DOHH2 (cell line): ENCODE measurements around the gene TEX2.

Experiments used
- H3F3A ChIP-seq: fragments of 200-600 bp; sonication (generic), shearing (Covaris generic); 2 replicates; pipeline ENCODE4 v1.6.0; 2016; ENCODE audit warnings: antibody characterized with exemption, mild to moderate bottlenecking; ENCODE audit not compliant: control insufficient read depth, insufficient read depth
- H3K27ac ChIP-seq: fragments of 200-600 bp; sonication (generic); 2 replicates; pipeline ENCODE4 v1.5.1; 2014; ENCODE audit warnings: low read depth, mild to moderate bottlenecking, low read length, moderate library complexity
- H3K27me3 ChIP-seq: fragments of 200-600 bp; sonication (generic); 2 replicates; pipeline ENCODE4 v1.6.1; 2014; ENCODE audit warnings: mild to moderate bottlenecking, low read length, mixed read lengths; ENCODE audit not compliant: control insufficient read depth
- H3K36me3 ChIP-seq: fragments of 200-600 bp; sonication (generic); 2 replicates; pipeline ENCODE4 v1.6.1; 2014; ENCODE audit warnings: mild to moderate bottlenecking, low read length, moderate library complexity, mixed read lengths; ENCODE audit not compliant: control insufficient read depth
- H3K4me1 ChIP-seq: fragments of 200-600 bp; sonication (generic); 2 replicates; pipeline ENCODE4 v1.6.1; 2014; ENCODE audit warnings: mild to moderate bottlenecking, low read length, mixed read lengths; ENCODE audit not compliant: control insufficient read depth
- H3K4me2 ChIP-seq: fragments of 200-600 bp; sonication (generic); 2 replicates; pipeline ENCODE4 v1.6.0; 2014; ENCODE audit warnings: mild to moderate bottlenecking, low read length, moderate library complexity
- H3K4me3 ChIP-seq: fragments of 200-600 bp; sonication (generic); 2 replicates; pipeline ENCODE4 v1.5.1; 2014; ENCODE audit warnings: mild to moderate bottlenecking, low read length, mixed read lengths
- H3K79me2 ChIP-seq: fragments of 200-600 bp; sonication (generic); 2 replicates; pipeline ENCODE4 v1.6.1; 2014; ENCODE audit warnings: mild to moderate bottlenecking, low read length, mixed read lengths; ENCODE audit not compliant: control insufficient read depth
- H3K9me2 ChIP-seq: fragments of 200-600 bp; sonication (generic); replicated peaks from 2 replicates; pipeline ENCODE4 v1.6.1; 2014; ENCODE audit warnings: mild to moderate bottlenecking, low read length, mixed read lengths; ENCODE audit not compliant: control insufficient read depth
- H3K9me3 ChIP-seq: fragments of 200-600 bp; sonication (generic); 2 replicates; pipeline ENCODE4 v1.6.1; 2014; ENCODE audit warnings: antibody characterized with exemption, low read length, mixed read lengths; ENCODE audit not compliant: control insufficient read depth, insufficient read depth
- H4K20me1 ChIP-seq: fragments of 200-600 bp; sonication (generic); 2 replicates; pipeline ENCODE4 v1.6.0; 2014; ENCODE audit warnings: low read depth, mild to moderate bottlenecking, antibody characterized with exemption, low read length, moderate library complexity; ENCODE audit not compliant: control insufficient read depth, insufficient read depth
- EZH2phosphoT487 ChIP-seq: fragments of 200-600 bp; sonication (generic); IDR thresholded peaks from 2 replicates; pipeline ENCODE4 v1.6.1; 2017; ENCODE audit warnings: borderline replicate concordance, mild to moderate bottlenecking, antibody characterized with exemption, low read length, moderate library complexity, mixed read lengths
- TF ChIP-seq, protein P1 (sequence below): fragments of 200-600 bp; sonication (generic); IDR thresholded peaks from one replicate; pipeline ENCODE4 v1.5.1; 2014; ENCODE audit warnings: antibody characterized with exemption, mild to moderate bottlenecking, low read depth, low read length; ENCODE audit not compliant: poor library complexity, severe bottlenecking

The TEX2 gene

DNA sequence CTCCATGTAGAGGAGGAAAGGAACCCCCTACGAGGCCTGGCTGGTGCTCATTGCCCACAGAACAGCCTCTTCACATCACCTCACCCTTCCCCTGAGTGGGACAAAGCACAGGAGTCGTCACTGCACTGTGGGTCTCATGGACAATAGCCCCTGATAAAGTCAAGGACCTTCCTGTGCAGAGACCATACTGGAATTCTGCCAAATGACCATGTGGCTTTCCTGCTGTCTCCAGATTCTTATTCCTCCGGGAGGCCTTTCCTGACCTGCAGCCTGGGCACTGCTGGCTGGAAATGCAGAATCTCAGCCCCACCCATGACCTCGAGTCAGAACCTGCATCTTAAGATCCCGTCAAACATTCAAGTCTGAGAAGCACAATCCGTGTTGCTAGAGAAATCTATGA is 72.6 kb downstream of the TEX2 start:
- H3F3A ChIP-seq: no peaks in the 10 kb centered on the region
- no peak overlapping the region for H3K27ac ChIP-seq
- no peaks in the 10 kb centered on the region for H3K9me2 ChIP-seq
- H3K4me3 ChIP-seq: no peak overlapping the region
- H3K4me1 ChIP-seq: no peaks in the 10 kb centered on the region
- no peak overlapping the region for H3K4me2 ChIP-seq
- peaks cover 2% of the 10 kb centered on the region; the same call in 1 of the 2 replicates for H3K36me3 ChIP-seq
- H4K20me1 ChIP-seq: no peaks in the 10 kb centered on the region
- TF ChIP-seq EZH2phosphoT487: no peak
- TF ChIP-seq, protein P1, sequence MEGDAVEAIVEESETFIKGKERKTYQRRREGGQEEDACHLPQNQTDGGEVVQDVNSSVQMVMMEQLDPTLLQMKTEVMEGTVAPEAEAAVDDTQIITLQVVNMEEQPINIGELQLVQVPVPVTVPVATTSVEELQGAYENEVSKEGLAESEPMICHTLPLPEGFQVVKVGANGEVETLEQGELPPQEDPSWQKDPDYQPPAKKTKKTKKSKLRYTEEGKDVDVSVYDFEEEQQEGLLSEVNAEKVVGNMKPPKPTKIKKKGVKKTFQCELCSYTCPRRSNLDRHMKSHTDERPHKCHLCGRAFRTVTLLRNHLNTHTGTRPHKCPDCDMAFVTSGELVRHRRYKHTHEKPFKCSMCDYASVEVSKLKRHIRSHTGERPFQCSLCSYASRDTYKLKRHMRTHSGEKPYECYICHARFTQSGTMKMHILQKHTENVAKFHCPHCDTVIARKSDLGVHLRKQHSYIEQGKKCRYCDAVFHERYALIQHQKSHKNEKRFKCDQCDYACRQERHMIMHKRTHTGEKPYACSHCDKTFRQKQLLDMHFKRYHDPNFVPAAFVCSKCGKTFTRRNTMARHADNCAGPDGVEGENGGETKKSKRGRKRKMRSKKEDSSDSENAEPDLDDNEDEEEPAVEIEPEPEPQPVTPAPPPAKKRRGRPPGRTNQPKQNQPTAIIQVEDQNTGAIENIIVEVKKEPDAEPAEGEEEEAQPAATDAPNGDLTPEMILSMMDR: no peak
- H3K9me3 ChIP-seq: no peaks in the 10 kb centered on the region
- H3K27me3 ChIP-seq: no peaks in the 10 kb centered on the region
- H3K79me2 ChIP-seq: no peaks in the 10 kb centered on the region

DNA sequence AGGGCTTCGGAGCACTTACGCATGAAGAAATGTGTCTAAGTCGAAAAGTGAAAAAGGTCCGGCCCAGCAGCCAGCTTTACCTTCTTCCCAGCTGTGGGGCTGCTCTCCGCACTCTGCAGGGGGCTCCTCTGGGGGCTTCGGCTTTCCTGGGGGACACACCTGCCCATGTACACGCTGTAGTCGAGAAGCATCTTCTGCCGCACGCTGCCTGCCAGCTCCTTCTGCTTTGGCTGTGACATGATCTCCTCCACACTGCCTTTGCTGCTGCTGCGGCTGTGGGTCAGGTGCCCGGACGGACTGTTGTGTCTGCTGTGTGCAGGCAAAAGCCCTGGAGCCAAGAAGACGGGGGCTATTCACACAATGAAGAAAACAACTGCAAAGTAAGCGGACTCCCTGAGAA is 75.0 kb downstream of the TEX2 start:
- Histone ChIP-seq H3K9me3 (no peaks in the 10 kb centered on the region), H3K27ac (no peak overlapping the region), H3K4me1 (no peaks in the 10 kb centered on the region), H3K79me2 (no peaks in the 10 kb centered on the region), H3K4me3 (no peak overlapping the region), H3K27me3 (no peaks in the 10 kb centered on the region), H3F3A (no peaks in the 10 kb centered on the region), H3K4me2 (no peak overlapping the region), H4K20me1 (no peaks in the 10 kb centered on the region), H3K36me3 (peaks cover 2% of the 10 kb centered on the region; the same call in 1 of the 2 replicates), H3K9me2 (no peaks in the 10 kb centered on the region)
- TF ChIP-seq, protein P1: no peak
- TF ChIP-seq EZH2phosphoT487: no peak

DNA sequence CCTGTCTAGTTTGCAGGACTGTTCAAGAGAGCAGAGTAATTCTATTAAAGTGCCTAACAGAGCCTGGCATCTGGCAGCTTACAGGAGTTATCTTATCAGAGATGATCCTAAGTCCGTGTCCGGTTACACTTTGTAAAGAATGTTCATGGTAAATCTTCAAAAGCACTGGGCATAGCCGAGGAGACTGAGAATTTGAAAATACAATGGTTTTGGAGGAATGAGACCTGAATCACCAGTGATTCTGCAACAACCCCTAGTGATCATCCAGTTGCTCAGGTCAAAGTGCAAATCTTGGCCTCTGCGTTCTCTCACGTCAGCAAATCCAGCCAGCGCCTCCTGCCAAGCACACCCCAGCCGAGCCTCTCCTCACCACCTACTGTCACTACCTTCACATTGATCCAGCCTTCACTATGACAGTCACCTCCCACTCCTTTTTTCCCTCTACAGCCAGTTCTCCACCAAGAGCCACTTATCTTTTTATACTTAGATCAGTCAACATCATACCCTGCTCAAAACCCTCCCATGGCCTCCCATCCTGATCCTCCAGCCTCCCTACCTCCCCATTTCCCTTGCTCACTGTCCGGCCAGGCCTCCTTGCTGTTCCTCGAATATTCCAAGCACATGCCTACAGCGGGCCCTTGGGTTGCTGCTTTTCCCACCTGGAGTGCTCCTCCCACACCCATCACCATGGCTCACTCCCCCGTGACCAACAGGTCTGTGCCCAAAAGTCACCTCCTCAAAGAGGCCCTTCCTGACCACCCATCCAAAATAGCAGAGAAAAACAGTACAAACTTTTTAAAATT is 75.8 kb downstream of the TEX2 start:
- Histone ChIP-seq H3F3A (no peaks in the 10 kb centered on the region), H3K36me3 (peaks cover 2% of the 10 kb centered on the region; the same call in 1 of the 2 replicates), H3K4me1 (no peaks in the 10 kb centered on the region), H3K4me3 (no peak overlapping the region), H3K27me3 (no peaks in the 10 kb centered on the region), H4K20me1 (no peaks in the 10 kb centered on the region), H3K9me2 (no peaks in the 10 kb centered on the region), H3K79me2 (no peaks in the 10 kb centered on the region), H3K4me2 (no peak overlapping the region), H3K27ac (no peak overlapping the region), H3K9me3 (no peaks in the 10 kb centered on the region)
- TF ChIP-seq EZH2phosphoT487: no peak
- TF ChIP-seq, protein P1: no peak
